Progenitor cell of endocrine pancreas (in vitro differentiated cells): ENCODE measurements around the gene RSF1. TPM values are rescaled to one million over a fixed set of nuclear protein-coding genes. Genes with fewer than 3 reads are reported as not detected.

Experiments
- DNase-seq: peaks from one replicate; pipeline ENCODE4 v3.0.0; 2021; ENCODE audit warnings: low spot score; ENCODE audit not compliant: unreplicated experiment
- H3K27ac Mint-ChIP-seq: 2 replicates; pipeline ENCODE4 v1.8.0; 2021; ENCODE audit warnings: mild to moderate bottlenecking, moderate library complexity, mixed read lengths
- H3K27me3 Mint-ChIP-seq: 2 replicates; pipeline ENCODE4 v1.8.0; 2021; ENCODE audit warnings: mixed read lengths
- H3K36me3 Mint-ChIP-seq: 2 replicates; pipeline ENCODE4 v1.8.0; 2022; ENCODE audit warnings: mixed read lengths; ENCODE audit not compliant: insufficient read depth
- H3K4me1 Mint-ChIP-seq: 2 replicates; pipeline ENCODE4 v1.8.0; 2021; ENCODE audit warnings: low read depth, mixed read lengths
- H3K4me3 Mint-ChIP-seq: 2 replicates; pipeline ENCODE4 v1.8.0; 2021; ENCODE audit warnings: low read depth, mild to moderate bottlenecking, moderate library complexity, mixed read lengths
- H3K9me3 Mint-ChIP-seq: 2 replicates; pipeline ENCODE4 v1.8.0; 2021; ENCODE audit warnings: low read depth, mixed read lengths
- CTCF ChIP-seq: fragments of 200-600 bp; sonication (generic); IDR thresholded peaks from one replicate; pipeline ENCODE4 v1.5.0; 2021; ENCODE audit warnings: antibody characterized with exemption, mild to moderate bottlenecking; ENCODE audit not compliant: unreplicated experiment
- total RNA-seq: library from RNA; stranded (reverse); gene quantifications from 2 replicates; pipeline ENCODE4 v1.2.1, GENCODE V29; 2021

The RSF1 gene
- total RNA-seq, 1 donor from 2014 or later, result 88.0 TPM

- H3K27ac Mint-ChIP-seq, result peak overlapping the region; percentile 67
- no peak for TF ChIP-seq CTCF
- H3K4me3 Mint-ChIP-seq, result no peak overlapping the region
- no peak for DNase-seq
- peaks cover 3% of the 10 kb centered on the region for H3K4me1 Mint-ChIP-seq
- H3K27me3 Mint-ChIP-seq, result no peaks in the 10 kb centered on the region
- peaks cover 44% of the 10 kb centered on the region for H3K36me3 Mint-ChIP-seq
- no peaks in the 10 kb centered on the region for H3K9me3 Mint-ChIP-seq
These were observed 150.5 kb downstream of the RSF1 start for GRCh38 chr11:77669848-77670511.

DNA sequence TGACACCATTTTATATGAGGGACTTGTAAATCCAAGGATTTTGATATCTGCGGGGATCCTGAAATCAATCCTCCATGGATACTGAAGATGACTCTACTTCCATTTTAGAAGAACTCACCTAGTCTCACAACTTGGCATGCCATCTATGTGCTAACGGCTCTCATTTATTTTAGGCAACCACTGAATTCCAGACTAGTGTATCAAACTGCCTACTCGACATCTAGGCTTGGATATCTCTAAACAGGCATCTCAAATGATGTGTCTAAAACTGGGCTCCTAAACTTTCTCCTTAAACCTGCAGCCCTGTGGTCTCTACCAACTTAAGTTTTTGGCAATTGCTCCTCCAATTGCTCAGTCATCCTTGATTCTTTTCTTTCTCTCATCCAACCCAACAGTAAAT lies 151.8 kb downstream of the RSF1 start:
- H3K36me3 Mint-ChIP-seq, result peaks cover 38% of the 10 kb centered on the region
- no peak overlapping the region for H3K27ac Mint-ChIP-seq
- no peak for TF ChIP-seq CTCF
- peaks cover 3% of the 10 kb centered on the region for H3K4me1 Mint-ChIP-seq
- no peaks in the 10 kb centered on the region for H3K27me3 Mint-ChIP-seq
- H3K9me3 Mint-ChIP-seq, result no peaks in the 10 kb centered on the region
- no peak for DNase-seq
- no peak overlapping the region for H3K4me3 Mint-ChIP-seq

- no peak overlapping the region for H3K27ac Mint-ChIP-seq
- peaks cover 19% of the 10 kb centered on the region for H3K36me3 Mint-ChIP-seq
- H3K9me3 Mint-ChIP-seq, result no peaks in the 10 kb centered on the region
- no peak for DNase-seq
- peaks cover 3% of the 10 kb centered on the region for H3K4me1 Mint-ChIP-seq
- no peaks in the 10 kb centered on the region for H3K27me3 Mint-ChIP-seq
- no peak overlapping the region for H3K4me3 Mint-ChIP-seq
- TF ChIP-seq CTCF, result no peak
These were observed 155.1 kb downstream of the RSF1 start for GRCh38 chr11:77665240-77665965.

- Mint-ChIP-seq H3K4me1 (no peaks in the 10 kb centered on the region), H3K36me3 (peaks cover 2% of the 10 kb centered on the region), H3K4me3 (no peak overlapping the region), H3K27me3 (no peaks in the 10 kb centered on the region), H3K9me3 (no peaks in the 10 kb centered on the region), H3K27ac (no peak overlapping the region)
- no peak for TF ChIP-seq CTCF
- no peak for DNase-seq
These were observed 158.9 kb downstream of the RSF1 start for GRCh38 chr11:77661670-77662069.

GRCh38 chr11:77660947-77661346 lies 159.6 kb downstream of the RSF1 start:
- no peaks in the 10 kb centered on the region for H3K27me3 Mint-ChIP-seq
- peaks cover 2% of the 10 kb centered on the region for H3K36me3 Mint-ChIP-seq
- H3K4me3 Mint-ChIP-seq, result no peak overlapping the region
- no peak for TF ChIP-seq CTCF
- H3K9me3 Mint-ChIP-seq, result no peaks in the 10 kb centered on the region
- H3K4me1 Mint-ChIP-seq, result no peaks in the 10 kb centered on the region
- no peak for DNase-seq
- no peak overlapping the region for H3K27ac Mint-ChIP-seq
